ENCODE data around the gene HCN4.

Gene HCN4

DNA sequence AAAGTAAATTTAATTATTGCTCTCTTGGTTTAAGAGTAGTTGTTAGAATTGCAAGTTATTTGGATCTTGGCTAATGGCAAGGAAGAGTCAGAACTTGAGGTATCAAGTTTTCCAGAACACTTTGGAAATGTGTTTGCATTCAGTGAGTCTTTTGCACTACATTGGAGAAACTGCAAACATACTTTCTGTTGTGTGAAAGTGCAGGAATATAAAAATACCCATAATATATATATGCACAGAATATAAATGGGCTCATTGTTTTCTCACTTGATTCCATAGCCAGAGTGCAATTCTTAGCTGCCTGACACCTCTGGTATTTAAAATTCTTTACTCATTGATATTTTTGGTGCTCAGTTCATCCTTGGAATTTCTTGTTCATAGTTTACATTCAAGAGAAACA lies 92.9 kb downstream of the HCN4 start:
- TF ChIP-seq, protein P1, sequence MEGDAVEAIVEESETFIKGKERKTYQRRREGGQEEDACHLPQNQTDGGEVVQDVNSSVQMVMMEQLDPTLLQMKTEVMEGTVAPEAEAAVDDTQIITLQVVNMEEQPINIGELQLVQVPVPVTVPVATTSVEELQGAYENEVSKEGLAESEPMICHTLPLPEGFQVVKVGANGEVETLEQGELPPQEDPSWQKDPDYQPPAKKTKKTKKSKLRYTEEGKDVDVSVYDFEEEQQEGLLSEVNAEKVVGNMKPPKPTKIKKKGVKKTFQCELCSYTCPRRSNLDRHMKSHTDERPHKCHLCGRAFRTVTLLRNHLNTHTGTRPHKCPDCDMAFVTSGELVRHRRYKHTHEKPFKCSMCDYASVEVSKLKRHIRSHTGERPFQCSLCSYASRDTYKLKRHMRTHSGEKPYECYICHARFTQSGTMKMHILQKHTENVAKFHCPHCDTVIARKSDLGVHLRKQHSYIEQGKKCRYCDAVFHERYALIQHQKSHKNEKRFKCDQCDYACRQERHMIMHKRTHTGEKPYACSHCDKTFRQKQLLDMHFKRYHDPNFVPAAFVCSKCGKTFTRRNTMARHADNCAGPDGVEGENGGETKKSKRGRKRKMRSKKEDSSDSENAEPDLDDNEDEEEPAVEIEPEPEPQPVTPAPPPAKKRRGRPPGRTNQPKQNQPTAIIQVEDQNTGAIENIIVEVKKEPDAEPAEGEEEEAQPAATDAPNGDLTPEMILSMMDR (IDR thresholded peaks at IDR 0.05; ENCODE audit: low read depth, low read length), result no peak
- no peak for TF ChIP-seq POLR2A (IDR thresholded peaks at IDR 0.05; ENCODE audit: extremely low read depth, insufficient read length)
- TF ChIP-seq, protein P2, sequence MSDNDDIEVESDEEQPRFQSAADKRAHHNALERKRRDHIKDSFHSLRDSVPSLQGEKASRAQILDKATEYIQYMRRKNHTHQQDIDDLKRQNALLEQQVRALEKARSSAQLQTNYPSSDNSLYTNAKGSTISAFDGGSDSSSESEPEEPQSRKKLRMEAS (IDR thresholded peaks at IDR 0.05; ENCODE audit: low read depth, low read length), result no peak
- no peak for DNase-seq (ENCODE audit: low read depth)
- no peak overlapping the region for H3K4me3 ChIP-seq (ENCODE audit: low read depth, low read length)

DNA sequence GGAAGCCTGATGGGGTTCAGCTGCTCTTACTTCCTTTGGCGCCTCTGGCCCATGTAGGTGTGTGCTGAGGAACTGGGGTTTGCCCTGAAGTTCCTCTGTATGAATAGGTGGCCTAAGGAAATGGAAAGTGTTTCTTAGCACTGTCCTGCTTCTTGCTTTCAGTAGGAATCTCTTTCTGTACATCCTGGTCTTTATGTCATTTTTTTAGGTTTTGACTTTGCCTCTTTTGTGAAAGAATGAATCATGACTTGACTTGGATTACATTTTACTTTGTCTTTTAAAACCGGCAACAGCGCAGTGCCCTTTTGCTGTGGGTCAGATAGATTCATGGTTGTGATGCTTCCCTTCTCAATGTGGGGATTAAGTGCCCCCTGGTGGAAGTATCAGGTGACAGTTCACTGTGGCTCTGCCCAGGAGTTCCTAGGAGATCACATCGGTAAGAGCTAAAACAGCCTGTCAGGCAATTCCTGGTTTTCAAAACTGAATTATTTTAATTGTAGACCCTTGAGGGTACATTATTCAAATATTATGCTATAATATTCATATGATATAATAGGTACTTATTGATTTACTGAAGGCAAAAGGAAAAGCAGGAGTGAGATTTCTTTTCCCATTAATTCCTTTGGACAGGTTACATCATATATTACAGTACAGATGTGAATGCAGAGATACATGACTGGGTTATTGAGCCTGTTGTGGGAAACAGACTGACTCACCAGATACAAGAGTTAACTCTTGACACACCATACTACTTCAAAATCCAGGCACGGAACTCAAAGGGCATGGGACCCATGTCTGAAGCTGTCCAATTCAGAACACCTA lies 95.4 kb downstream of the HCN4 start:
- no peak overlapping the region for H3K4me3 ChIP-seq (ENCODE audit: low read depth, low read length)
- peak; percentile 64 for DNase-seq (ENCODE audit: low read depth)
- TF ChIP-seq, protein P1 (IDR thresholded peaks at IDR 0.05; ENCODE audit: low read depth, low read length), result peak; percentile 77
- TF ChIP-seq MYC (IDR thresholded peaks at IDR 0.05; ENCODE audit: low read depth, low read length) (no peak), POLR2A (IDR thresholded peaks at IDR 0.05; ENCODE audit: extremely low read depth, insufficient read length) (no peak)
- TF ChIP-seq, protein P2 (IDR thresholded peaks at IDR 0.05; ENCODE audit: low read depth, low read length), result peak; percentile 28; the same call in 1 of the 2 replicates

DNA sequence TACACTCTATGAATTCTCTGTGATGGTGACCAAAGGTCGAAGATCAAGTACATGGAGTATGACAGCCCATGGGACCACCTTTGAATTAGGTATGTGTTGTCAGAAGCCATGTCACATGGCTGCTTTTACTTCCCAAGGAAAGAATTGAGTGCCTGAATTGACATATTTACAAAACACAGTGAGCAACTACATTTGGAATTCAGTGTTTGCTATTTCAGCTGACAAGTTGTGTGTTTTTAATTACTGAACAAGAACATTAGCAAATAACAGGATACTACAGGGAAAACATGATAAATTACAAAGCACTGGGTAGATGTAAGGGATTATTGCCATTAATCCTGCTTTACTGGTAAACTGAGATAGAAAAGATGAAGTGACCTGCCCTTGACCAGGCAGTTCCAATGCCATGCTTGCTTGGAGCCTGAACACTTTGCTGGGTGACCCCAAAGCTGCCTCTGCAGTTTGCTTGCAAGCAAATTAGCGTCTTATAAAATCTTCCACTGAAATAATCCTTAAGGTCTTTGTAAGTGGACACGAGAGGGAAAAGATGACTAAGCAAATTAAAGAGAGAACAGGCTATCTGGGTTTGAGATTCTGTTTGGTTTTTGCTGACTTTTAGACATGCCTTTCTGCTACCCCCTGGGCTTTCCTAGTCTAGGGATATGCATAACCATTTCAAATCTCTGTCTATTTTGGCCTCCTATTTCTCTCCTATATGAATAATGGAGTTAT lies 98.2 kb downstream of the HCN4 start:
- no peak overlapping the region for H3K4me3 ChIP-seq (ENCODE audit: low read depth, low read length)
- TF ChIP-seq POLR2A (IDR thresholded peaks at IDR 0.05; ENCODE audit: extremely low read depth, insufficient read length) (no peak), MYC (IDR thresholded peaks at IDR 0.05; ENCODE audit: low read depth, low read length) (no peak)
- TF ChIP-seq, protein P1 (IDR thresholded peaks at IDR 0.05; ENCODE audit: low read depth, low read length), result no peak
- TF ChIP-seq, protein P2 (IDR thresholded peaks at IDR 0.05; ENCODE audit: low read depth, low read length), result no peak
- DNase-seq (ENCODE audit: low read depth), result no peak
